Colonic mucosa (tissue), 4 donors: ENCODE results near the gene PATZ1. TPM values are rescaled to one million over a fixed set of nuclear protein-coding genes. Genes with fewer than 3 reads are reported as not detected.

Experiments used
- DNase-seq: peaks from one replicate; pipeline ENCODE4 v3.0.0-alpha.2; 2020
- H3K27ac ChIP-seq: fragments of 200-600 bp; one replicate; pipeline ENCODE4 v1.8.0; 2021
- H3K27me3 ChIP-seq: fragments of 200-600 bp; one replicate; pipeline ENCODE4 v1.8.0; 2021
- H3K36me3 ChIP-seq: fragments of 200-600 bp; one replicate; pipeline ENCODE4 v1.8.0; 2021
- H3K4me1 ChIP-seq: fragments of 200-600 bp; one replicate; pipeline ENCODE4 v1.8.0; 2021; ENCODE audit warnings: mild to moderate bottlenecking
- H3K4me3 ChIP-seq: fragments of 200-600 bp; one replicate; pipeline ENCODE4 v1.8.0; 2021
- H3K9ac ChIP-seq, 2 donors: one replicate each; pipeline ENCODE4 v1.7.0; 2013; ENCODE audit warnings: control low read depth in 2 of 2, low read depth in 2 of 2, low read length in 2 of 2
- H3K9me3 ChIP-seq: fragments of 200-600 bp; one replicate; pipeline ENCODE4 v1.8.0; 2021
- intact Hi-C: fragments of 100-400 bp; cut with DNase I; formaldehyde crosslinking; loops from one replicate; pipeline ENCODE4 v1.14.1; 2022
- total RNA-seq, 2 donors: library from RNA; stranded (reverse); fragmentation: NEBNext Ultra II Directional in 1 of 2; extraction: Animal tissue kit (Norgen Biotek cat#: 25700) in 1 of 2; gene quantifications; one replicate each; pipeline ENCODE4 v1.2.1, GENCODE V29; 2021
- TF ChIP-seq, protein P1 (sequence below): fragments of 200-600 bp; IDR thresholded peaks from one replicate; pipeline ENCODE4 v1.8.0; 2022; ENCODE audit warnings: antibody characterized with exemption, mild to moderate bottlenecking
- donor health status: healthy.
- donor health status: DM: no; HTN: no; CAD: no.
- donor health status: DM: no; HTN: no; CAD: no.

PATZ1 gene
- total RNA-seq, 2 donors from 2014 or later: 13.8 to 17.9 TPM

DNA sequence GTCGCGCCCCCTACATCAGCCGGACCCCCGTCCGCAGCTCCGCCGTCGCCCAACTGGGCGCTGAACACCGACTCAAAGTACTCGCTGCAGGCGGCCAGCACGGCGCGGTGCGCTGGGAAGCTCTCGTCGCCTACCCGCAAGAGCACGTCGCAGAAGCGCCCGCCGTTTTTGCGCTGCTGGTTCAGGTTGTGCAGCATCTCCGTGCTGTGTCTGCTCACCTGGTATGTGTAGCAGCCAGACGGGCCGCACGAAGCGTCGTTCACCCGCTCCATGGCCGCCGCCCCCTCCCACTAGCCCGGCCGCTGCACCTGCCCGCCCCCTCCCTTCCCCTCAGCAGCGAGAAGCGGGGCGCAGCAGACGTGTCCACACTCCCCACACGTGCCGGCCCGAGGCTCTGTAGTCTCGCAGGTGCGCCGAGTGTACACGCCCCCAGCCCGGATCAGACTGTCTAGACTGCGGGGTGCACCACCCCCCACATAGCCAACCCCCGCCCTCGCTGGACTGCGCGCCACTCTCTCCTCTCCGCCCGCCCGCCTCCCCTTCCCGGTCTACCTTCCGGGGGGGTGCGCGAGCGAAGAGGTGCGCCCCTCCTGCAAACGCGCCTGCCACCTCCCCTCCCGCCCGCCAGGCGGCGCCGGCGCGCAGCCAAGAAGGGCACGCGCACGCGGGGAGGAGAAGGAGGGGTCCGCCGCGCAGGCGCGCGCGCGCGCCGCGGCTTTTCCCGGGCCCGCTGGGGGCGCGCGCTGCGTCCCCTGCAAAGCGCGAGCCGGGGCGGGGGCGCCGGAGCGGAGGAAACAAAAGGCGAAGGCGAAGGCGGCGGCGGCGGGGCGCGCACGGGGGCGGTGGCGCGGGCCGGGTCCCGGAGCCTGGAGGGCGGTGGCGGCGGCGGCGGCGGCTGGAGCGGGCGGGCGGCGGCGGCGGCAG is 553 bp downstream of the PATZ1 start:
- Histone ChIP-seq H3K36me3 (no peaks in the 10 kb centered on the region), H3K4me3 (peak overlapping the region; percentile 65), H3K4me1 (peaks cover 27% of the 10 kb centered on the region), H3K9me3 (no peaks in the 10 kb centered on the region), H3K27me3 (no peaks in the 10 kb centered on the region), H3K27ac (peak overlapping the region; percentile 78), H3K9ac (peak overlapping the region; percentile 52 to 68)
- TF ChIP-seq, protein P1, sequence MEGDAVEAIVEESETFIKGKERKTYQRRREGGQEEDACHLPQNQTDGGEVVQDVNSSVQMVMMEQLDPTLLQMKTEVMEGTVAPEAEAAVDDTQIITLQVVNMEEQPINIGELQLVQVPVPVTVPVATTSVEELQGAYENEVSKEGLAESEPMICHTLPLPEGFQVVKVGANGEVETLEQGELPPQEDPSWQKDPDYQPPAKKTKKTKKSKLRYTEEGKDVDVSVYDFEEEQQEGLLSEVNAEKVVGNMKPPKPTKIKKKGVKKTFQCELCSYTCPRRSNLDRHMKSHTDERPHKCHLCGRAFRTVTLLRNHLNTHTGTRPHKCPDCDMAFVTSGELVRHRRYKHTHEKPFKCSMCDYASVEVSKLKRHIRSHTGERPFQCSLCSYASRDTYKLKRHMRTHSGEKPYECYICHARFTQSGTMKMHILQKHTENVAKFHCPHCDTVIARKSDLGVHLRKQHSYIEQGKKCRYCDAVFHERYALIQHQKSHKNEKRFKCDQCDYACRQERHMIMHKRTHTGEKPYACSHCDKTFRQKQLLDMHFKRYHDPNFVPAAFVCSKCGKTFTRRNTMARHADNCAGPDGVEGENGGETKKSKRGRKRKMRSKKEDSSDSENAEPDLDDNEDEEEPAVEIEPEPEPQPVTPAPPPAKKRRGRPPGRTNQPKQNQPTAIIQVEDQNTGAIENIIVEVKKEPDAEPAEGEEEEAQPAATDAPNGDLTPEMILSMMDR: peak; percentile 65
- DNase-seq: peak; percentile 84
- intact Hi-C loops: loop anchor here (5.0 kb wide), 1 partner anchor 52 kb away; the partner anchor contains the start of gene DRG1

DNA sequence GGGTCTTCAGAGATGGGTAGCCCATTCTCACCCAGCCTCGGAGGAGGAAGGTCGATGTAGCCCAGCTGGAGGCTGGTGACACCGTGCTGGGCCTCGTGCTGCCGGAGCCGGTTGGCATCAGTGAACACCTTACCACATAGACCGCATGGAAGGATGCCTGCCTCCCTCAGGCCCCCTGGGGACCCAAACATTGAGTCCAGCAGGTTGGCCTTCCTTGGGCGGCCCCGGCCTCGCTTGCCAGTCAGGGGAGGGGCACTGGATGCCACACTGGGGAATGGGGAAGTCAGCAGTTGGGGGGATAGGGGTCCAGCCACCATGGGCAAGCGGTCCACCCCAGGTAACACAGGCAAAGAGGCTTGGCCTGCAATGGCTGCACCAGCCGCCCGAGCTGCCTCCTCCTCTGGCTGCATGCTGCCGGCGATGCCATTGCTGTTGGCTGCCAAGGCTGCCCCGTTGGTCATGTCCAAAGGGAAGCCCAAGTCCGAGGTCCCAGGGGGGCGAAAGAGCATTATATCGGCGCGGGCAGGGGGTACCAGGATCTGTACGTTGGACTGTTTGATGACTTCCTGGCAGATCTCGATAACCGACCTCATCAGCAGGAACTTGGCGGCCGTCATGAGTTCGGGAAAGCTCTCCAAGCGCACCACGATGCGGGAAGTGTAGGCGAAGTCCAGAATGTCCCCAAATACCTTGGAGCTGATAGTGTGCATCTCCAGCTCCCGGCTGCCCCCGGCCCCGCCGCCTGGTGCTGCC is 1.4 kb downstream of the PATZ1 start:
- peak overlapping the region; percentile 65 for H3K4me3 ChIP-seq
- no peaks in the 10 kb centered on the region for H3K36me3 ChIP-seq
- H3K9ac ChIP-seq: peak overlapping the region; percentile 39 to 68
- TF ChIP-seq, protein P1: no peak
- intact Hi-C loops: loop anchor here (5.0 kb wide), 1 partner anchor 53 kb away; the partner anchor contains the start of gene DRG1
- H3K9me3 ChIP-seq: no peaks in the 10 kb centered on the region
- peaks cover 27% of the 10 kb centered on the region for H3K4me1 ChIP-seq
- peak overlapping the region; percentile 26 for H3K27ac ChIP-seq
- DNase-seq: peak; percentile 68
- no peaks in the 10 kb centered on the region for H3K27me3 ChIP-seq

GRCh38 chr22:31344256-31344577 is 1.9 kb downstream of the PATZ1 start:
- Histone ChIP-seq H3K4me3 (peak overlapping the region; percentile 65), H3K9me3 (no peaks in the 10 kb centered on the region), H3K9ac (peak overlapping the region; percentile 39 to 42), H3K27ac (peak overlapping the region; percentile 44), H3K4me1 (peaks cover 27% of the 10 kb centered on the region), H3K36me3 (no peaks in the 10 kb centered on the region), H3K27me3 (no peaks in the 10 kb centered on the region)
- intact Hi-C loops: no loop called here
- TF ChIP-seq, protein P1: no peak
- no peak for DNase-seq

GRCh38 chr22:31343235-31344191 is 2.6 kb downstream of the PATZ1 start:
- Histone ChIP-seq H3K27ac (peak overlapping the region; percentile 44), H3K4me1 (peaks cover 27% of the 10 kb centered on the region), H3K36me3 (no peaks in the 10 kb centered on the region), H3K9ac (peak overlapping the region in 1 of 2 donors; percentile 42), H3K9me3 (no peaks in the 10 kb centered on the region), H3K27me3 (no peaks in the 10 kb centered on the region), H3K4me3 (peak overlapping the region; percentile 65)
- TF ChIP-seq, protein P1: no peak
- peak; percentile 80 for DNase-seq
- intact Hi-C loops: no loop called here
